HepG2 (cell line): ENCODE data around the gene MADCAM1. TPM values are rescaled to one million over a fixed set of nuclear protein-coding genes. Genes with fewer than 3 reads are reported as not detected.

Experiments used
- MED8 ChIP-seq: sonication (generic); formaldehyde crosslinking; IDR thresholded peaks from 2 replicates; pipeline ENCODE4 v1.8.1; 2023; ENCODE audit warnings: mild to moderate bottlenecking, missing genetic modification reagents; ENCODE audit not compliant: insufficient replicate concordance
- MIER3 ChIP-seq: IDR thresholded peaks from 2 replicates; pipeline ENCODE4 v1.6.1; 2016; ENCODE audit warnings: missing compliant biosample characterization, borderline replicate concordance
- SETDB1 ChIP-seq: sonication (generic); formaldehyde crosslinking; IDR thresholded peaks from 2 replicates; pipeline ENCODE4 v1.5.1; 2020; ENCODE audit warnings: missing genetic modification reagents, mild to moderate bottlenecking, borderline replicate concordance
- ZNF225 ChIP-seq: sonication (generic); formaldehyde crosslinking; IDR thresholded peaks from 2 replicates; pipeline ENCODE4 v1.4.0; 2020; ENCODE audit warnings: mild to moderate bottlenecking, missing genetic modification reagents
- ZNF616 ChIP-seq: sonication (generic); formaldehyde crosslinking; IDR thresholded peaks from 2 replicates; pipeline ENCODE4 v1.5.0; 2020; ENCODE audit warnings: low read depth, mild to moderate bottlenecking, missing genetic modification reagents
- polyA plus RNA-seq, 8 experiments: library from polyadenylated mRNA; depleted of rRNA in 3 of 8; stranded (reverse) in 7 of 8; unstranded in 1 of 8; fragments of >200 nt; fragmentation: Illumina TruSeq in 4 of 8; extraction: Trizol in 4 of 8; gene quantifications; 2 replicates each; pipeline versions ENCODE4 v1.2.1 to v1.2.3, GENCODE V29; 2011 to 2016; ENCODE audit warnings: low read depth in 4 of 8, missing spikeins in 1 of 8, mixed read lengths in 1 of 8; ENCODE audit not compliant: insufficient read depth in 1 of 8
- total RNA-seq, 5 experiments: library from RNA; depleted of rRNA; stranded (reverse); fragments of >200 nt; fragmentation: Illumina TruSeq; extraction: Trizol; gene quantifications; 2 replicates each; pipeline ENCODE4 v1.2.3, GENCODE V29; 2016; ENCODE audit warnings: low read depth in 1 of 5
- TF ChIP-seq, protein P1 (sequence below): sonication (generic); formaldehyde crosslinking; IDR thresholded peaks from 2 replicates; pipeline ENCODE4 v1.4.0; 2020; ENCODE audit warnings: mild to moderate bottlenecking, missing genetic modification reagents, borderline replicate concordance
- TF ChIP-seq, protein P2 (sequence below): sonication (generic); formaldehyde crosslinking; IDR thresholded peaks from 2 replicates; pipeline ENCODE4 v1.8.0; 2022; ENCODE audit warnings: mild to moderate bottlenecking, missing genetic modification reagents, borderline replicate concordance
- TF ChIP-seq, protein P3 (sequence below): sonication (generic); formaldehyde crosslinking; IDR thresholded peaks from 2 replicates; pipeline ENCODE4 v1.4.0; 2020; ENCODE audit warnings: missing genetic modification reagents, borderline replicate concordance

The MADCAM1 gene
- total and polyA plus RNA-seq, 2 of the 13 experiments (the other 11 are each of a cell fraction or from before 2014, with no cell fraction given), result 0.29 to 0.33 TPM

DNA sequence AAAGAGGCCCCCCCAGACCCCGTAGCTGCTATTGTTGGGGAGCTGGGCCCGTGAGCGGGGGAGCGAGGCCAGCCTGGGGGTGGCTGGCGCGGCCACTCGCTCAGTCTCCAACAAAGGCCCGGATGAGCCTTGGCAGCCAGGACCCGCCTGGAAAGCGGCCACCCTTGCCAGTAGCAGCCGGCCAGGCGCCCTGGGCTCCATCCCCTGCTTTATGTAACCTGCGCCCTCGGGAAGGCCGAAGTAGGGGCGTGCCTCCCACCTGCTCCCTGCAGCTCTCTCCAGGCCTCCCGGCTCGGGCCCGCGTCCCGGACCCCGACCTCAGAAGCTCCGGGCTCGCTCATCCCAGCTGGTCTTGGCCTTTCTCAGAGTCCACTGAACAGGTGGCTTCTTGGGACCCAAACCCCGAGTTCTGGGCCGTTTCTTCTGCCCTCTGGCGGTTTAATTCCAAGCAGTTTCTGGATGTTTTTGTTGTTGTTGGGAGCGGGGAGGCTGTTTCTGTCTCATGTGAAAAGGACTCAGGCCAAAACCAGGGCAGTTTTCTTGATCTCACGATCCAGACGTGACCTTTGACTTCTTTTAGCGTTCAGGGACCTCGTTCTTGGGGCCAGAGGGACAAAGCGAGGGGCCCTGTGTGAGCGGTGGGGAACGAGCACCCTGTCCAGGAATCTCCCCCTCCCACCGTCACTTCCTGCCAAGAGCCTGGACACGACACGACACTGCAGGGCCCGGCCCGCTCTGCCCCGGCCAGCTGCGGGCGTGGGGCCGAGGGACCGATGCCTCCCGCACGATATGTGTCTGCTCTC lies 36.5 kb downstream of the MADCAM1 start (continued):
- TF ChIP-seq, protein P1, sequence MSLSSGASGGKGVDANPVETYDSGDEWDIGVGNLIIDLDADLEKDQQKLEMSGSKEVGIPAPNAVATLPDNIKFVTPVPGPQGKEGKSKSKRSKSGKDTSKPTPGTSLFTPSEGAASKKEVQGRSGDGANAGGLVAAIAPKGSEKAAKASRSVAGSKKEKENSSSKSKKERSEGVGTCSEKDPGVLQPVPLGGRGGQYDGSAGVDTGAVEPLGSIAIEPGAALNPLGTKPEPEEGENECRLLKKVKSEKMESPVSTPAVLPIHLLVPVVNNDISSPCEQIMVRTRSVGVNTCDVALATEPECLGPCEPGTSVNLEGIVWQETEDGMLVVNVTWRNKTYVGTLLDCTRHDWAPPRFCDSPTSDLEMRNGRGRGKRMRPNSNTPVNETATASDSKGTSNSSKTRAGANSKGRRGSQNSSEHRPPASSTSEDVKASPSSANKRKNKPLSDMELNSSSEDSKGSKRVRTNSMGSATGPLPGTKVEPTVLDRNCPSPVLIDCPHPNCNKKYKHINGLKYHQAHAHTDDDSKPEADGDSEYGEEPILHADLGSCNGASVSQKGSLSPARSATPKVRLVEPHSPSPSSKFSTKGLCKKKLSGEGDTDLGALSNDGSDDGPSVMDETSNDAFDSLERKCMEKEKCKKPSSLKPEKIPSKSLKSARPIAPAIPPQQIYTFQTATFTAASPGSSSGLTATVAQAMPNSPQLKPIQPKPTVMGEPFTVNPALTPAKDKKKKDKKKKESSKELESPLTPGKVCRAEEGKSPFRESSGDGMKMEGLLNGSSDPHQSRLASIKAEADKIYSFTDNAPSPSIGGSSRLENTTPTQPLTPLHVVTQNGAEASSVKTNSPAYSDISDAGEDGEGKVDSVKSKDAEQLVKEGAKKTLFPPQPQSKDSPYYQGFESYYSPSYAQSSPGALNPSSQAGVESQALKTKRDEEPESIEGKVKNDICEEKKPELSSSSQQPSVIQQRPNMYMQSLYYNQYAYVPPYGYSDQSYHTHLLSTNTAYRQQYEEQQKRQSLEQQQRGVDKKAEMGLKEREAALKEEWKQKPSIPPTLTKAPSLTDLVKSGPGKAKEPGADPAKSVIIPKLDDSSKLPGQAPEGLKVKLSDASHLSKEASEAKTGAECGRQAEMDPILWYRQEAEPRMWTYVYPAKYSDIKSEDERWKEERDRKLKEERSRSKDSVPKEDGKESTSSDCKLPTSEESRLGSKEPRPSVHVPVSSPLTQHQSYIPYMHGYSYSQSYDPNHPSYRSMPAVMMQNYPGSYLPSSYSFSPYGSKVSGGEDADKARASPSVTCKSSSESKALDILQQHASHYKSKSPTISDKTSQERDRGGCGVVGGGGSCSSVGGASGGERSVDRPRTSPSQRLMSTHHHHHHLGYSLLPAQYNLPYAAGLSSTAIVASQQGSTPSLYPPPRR (CRISPR knock-in tag), result 0 out of 2 replicates have a peak, but pooled peaks have one; percentile 5
- TF ChIP-seq ZNF225 (CRISPR knock-in tag), result no peak
- TF ChIP-seq ZNF616 (CRISPR knock-in tag), result no peak
- TF ChIP-seq, protein P2, sequence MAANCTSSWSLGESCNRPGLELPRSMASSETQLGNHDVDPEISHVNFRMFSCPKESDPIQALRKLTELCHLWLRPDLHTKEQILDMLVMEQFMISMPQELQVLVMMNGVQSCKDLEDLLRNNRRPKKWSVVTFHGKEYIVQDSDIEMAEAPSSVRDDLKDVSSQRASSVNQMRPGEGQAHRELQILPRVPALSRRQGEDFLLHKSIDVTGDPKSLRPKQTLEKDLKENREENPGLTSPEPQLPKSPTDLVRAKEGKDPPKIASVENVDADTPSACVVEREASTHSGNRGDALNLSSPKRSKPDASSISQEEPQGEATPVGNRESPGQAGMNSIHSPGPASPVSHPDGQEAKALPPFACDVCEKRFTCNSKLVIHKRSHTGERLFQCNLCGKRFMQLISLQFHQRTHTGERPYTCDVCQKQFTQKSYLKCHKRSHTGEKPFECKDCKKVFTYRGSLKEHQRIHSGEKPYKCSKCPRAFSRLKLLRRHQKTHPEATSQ (CRISPR knock-in tag), result no peak
- TF ChIP-seq SETDB1 (CRISPR knock-in tag), result no peak
- TF ChIP-seq, protein P3, sequence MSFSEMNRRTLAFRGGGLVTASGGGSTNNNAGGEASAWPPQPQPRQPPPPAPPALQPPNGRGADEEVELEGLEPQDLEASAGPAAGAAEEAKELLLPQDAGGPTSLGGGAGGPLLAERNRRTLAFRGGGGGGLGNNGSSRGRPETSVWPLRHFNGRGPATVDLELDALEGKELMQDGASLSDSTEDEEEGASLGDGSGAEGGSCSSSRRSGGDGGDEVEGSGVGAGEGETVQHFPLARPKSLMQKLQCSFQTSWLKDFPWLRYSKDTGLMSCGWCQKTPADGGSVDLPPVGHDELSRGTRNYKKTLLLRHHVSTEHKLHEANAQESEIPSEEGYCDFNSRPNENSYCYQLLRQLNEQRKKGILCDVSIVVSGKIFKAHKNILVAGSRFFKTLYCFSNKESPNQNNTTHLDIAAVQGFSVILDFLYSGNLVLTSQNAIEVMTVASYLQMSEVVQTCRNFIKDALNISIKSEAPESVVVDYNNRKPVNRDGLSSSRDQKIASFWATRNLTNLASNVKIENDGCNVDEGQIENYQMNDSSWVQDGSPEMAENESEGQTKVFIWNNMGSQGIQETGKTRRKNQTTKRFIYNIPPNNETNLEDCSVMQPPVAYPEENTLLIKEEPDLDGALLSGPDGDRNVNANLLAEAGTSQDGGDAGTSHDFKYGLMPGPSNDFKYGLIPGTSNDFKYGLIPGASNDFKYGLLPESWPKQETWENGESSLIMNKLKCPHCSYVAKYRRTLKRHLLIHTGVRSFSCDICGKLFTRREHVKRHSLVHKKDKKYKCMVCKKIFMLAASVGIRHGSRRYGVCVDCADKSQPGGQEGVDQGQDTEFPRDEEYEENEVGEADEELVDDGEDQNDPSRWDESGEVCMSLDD (CRISPR knock-in tag), result no peak
- no peak for TF ChIP-seq MED8 (CRISPR knock-in tag)
- TF ChIP-seq MIER3 (CRISPR knock-in tag), result no peak
